Stomach (tissue), 4 donors: ENCODE results near the gene NEMP1.

Source experiments
- CTCF ChIP-seq, 7 experiments: fragments of 450-650 bp in 4 of 7; fragments of 200-600 bp in 3 of 7; sonication (generic) in 3 of 7; IDR thresholded peaks; one replicate each; pipeline ENCODE4 v1.5.1; 2016 to 2019; ENCODE audit warnings: antibody characterized with exemption in 7 of 7, control low read depth in 2 of 7, mild to moderate bottlenecking in 1 of 7
- POLR2A ChIP-seq, 4 donors: fragments of 450-650 bp; IDR thresholded peaks; one replicate each; pipeline ENCODE4 v1.6.1; 2016; ENCODE audit warnings: antibody characterized with exemption in 4 of 4, control low read depth in 2 of 4, mild to moderate bottlenecking in 1 of 4, moderate library complexity in 1 of 4

GRCh38 chr12:57094208-57095160 is 15.9 kb upstream of the NEMP1 start:
- TF ChIP-seq CTCF (IDR thresholded peaks at IDR 0.05) (no peak), POLR2A (IDR thresholded peaks at IDR 0.05) (no peak)
